HG02759 (cell line): Measurements from ENCODE around the gene GNPDA1.

Experiments used
- ATAC-seq: cut with Tn5 transposase; IDR thresholded peaks from one replicate; pipeline ENCODE4 v1.9.1; 2021; ENCODE audit warnings: mild to moderate bottlenecking, moderate library complexity; ENCODE audit not compliant: unreplicated experiment

The GNPDA1 gene

DNA sequence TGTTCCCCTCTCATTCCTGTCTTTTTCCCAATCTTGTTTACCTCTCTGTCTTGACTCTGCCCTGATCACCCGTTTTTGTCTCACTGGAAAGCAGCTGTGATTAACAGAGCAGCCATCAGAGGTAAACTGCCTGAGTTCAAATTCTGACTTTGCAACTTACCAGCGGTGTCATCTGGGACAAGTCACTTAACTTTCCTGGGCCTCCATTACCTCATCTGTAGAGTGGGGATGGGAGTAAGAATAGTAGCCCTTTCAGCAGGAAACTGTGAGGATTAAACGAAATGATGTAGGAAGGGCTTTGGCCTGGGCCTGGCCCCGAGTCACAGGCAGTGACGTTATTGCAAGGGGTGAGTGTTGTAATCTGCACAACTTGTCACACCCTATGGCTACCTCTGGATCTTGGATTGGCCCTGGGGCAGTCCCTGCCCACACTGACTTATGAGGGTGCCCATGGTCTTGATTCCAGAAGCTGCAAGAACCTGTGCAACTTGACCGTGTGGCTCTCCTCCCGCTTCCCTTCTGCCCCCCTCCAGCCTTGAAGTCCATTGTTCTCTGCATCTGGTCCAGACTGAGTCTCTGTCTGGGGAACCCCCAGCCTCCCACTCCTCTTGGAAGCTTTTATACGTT, 54.2 kb downstream of the GNPDA1 start:
- ATAC-seq = no peak

DNA sequence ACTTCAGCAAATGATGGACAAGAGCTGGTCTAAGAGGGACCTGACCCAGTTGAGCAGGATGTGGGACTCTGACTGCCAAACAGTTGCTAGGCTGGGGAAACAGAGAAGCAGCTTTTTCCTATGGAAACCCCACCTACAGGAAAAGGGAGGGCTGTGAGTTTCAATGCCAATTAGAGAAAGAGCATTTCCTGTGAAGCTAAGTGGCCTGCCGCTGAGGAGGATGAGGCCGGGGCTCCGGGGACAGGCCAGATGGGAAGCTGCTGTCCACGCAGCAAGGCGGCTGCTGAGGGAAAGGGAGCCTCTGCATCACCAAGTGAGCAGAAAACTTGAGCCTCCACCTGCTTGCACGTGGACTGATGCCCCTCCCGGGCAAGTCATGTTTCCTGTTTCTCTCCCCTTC, 54.7 kb downstream of the GNPDA1 start, which contains the start of gene PCDH12:
PCDH12 (minus strand) TSS at position 90 of the 400 bp plus-strand sequence. CDS start 351 bp downstream, outside the sequence.
- no peak for ATAC-seq

DNA sequence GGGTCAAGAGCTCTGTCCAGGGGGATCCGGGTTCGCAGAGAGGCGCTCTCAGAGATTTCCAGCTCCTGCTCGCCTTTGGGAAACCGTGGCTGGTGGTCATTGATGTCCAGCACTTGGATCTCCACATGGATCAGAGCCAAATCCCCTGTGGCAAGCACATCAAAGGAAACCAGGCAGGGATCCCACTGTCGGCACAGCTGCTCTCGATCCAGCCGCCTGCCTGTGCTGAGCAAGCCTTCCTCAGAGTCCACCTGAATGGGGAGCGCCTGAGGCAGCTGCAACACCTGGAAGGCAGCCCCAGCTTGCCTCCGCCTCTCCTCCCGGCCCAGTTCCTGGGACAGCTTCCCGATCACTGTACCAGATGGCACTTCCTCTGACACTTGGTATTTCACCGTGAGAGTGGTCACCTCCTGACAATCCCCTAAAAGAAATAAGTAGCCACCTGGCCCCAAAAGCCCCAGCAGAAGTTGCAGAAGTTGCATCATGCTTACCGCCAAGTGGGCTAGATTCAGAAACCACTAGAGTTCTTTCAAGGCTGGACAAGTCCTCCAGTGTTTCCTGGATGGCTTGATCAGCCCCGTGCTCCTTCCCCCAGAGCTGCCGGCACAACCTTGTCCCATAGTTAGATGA, 55.3 kb downstream of the GNPDA1 start:
- ATAC-seq = no peak

DNA sequence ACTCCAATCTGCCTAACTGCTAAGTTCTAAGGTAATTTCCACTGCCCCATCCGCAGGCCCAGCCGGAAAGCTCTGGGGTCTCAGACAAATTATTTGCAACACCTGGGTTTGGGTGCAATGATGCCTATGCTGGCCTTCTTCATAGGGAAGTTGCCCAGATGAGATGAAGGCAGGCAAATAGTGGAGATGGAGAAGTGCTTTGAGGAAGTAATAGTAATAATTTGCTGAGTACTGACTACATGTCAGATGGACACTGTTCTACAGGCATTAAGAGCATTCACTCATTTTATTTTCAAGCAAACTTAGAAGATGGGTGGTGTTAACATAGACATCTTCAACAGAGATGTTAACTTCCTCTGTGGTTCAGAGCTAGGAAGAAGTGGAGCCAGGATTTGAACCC, 58.6 kb downstream of the GNPDA1 start:
- ATAC-seq = no peak

DNA sequence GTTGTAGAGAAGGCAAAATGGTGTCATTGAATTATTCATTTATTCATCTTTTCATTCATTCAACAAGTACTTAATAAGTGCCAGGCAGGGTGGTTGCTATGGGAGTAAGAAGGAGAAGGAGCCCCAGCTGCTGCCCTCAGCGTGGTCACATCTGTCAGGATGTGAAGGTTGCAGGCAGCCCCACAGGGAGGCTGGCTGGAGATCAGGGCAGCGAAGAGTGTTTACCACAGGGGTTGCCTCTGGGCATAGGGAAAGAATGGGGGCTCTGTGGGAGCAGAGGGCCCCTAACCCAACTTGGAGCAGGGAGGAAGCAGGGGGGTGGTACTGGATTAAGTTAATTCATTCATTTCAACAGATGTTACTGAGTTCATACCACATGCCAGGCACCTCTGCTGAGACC, 60.8 kb downstream of the GNPDA1 start:
- ATAC-seq = no peak

DNA sequence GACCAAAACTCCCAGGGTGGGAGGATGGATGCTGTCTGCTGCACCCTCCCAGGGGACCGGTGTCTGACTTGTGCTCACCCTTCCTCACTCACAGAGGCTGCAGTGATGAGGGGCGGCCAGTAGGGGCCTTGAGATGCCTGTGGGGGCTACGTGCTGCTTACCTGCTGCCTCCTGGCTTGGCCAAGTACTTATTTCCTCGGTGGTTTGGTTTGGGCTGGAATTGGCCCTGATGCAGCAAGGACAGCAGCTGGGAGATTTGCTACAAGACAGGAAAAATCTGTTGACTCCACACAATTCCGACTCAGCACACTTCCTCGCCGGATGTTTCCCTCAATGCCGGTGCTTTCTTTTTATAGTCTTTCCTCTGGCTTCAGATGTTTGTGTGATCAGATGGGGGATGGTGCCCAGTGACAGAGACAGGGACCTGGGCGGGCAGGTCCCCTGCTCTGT, 61.5 kb downstream of the GNPDA1 start:
- peak; percentile 90 for ATAC-seq
